ENCODE data around the gene KCNT2. TPM values are rescaled to one million over a fixed set of nuclear protein-coding genes. Genes with fewer than 3 reads are reported as not detected.

The KCNT2 gene
- total and polyA plus RNA-seq, 2 of the 8 experiments (the other 6 are each of a cell fraction or from before 2014, with no cell fraction given), result 2.3 to 10.2 TPM

GRCh38 chr1:196255762-196256161, 352.5 kb downstream of the KCNT2 start:
- Histone ChIP-seq H4K5ac (ENCODE audit: insufficient read length, low read depth, low read length) (no peak overlapping the region), H3K79me1 (ENCODE audit: low read depth, low read length) (no peaks in the 10 kb centered on the region), H4K20me1 (replicated peaks in 1 of 2; ENCODE audit: control insufficient read depth in 1 of 2, insufficient read depth in 2 of 2, low read length in 2 of 2) (no peaks in the 10 kb centered on the region), H2BK120ac (replicated peaks; ENCODE audit: low read depth, low read length) (no peak overlapping the region), H3K4me1 (replicated peaks in 1 of 4; ENCODE audit: control insufficient read depth in 3 of 4, insufficient read depth in 4 of 4, low read length in 3 of 4) (no peaks in the 10 kb centered on the region), H2BK20ac (ENCODE audit: low read length) (no peak overlapping the region), H3K56ac (replicated peaks; ENCODE audit: insufficient read length, low read depth, low read length) (no peak overlapping the region), H3K27me3 (replicated peaks in 1 of 4; ENCODE audit: control insufficient read depth in 3 of 4, extremely low read depth in 1 of 4, insufficient read depth in 3 of 4, low read length in 3 of 4) (no peaks in the 10 kb centered on the region), H3K79me2 (ENCODE audit: control insufficient read depth in 1 of 2, insufficient read depth in 2 of 2, low read length in 2 of 2) (no peaks in the 10 kb centered on the region), H3K36me3 (ENCODE audit: control insufficient read depth in 2 of 4, insufficient read depth in 4 of 4, low read length in 3 of 4) (no peaks in the 10 kb centered on the region), H3K9ac (replicated peaks in 1 of 4; ENCODE audit: extremely low read depth in 1 of 4, low read depth in 3 of 4, low read length in 3 of 4) (no peak overlapping the region), H3K14ac (ENCODE audit: insufficient read length) (no peak overlapping the region), H3K23ac (ENCODE audit: insufficient read length) (no peak overlapping the region), H2AK5ac (ENCODE audit: low read depth, low read length) (no peak overlapping the region), H3K4ac (replicated peaks; ENCODE audit: insufficient read length, low read depth, low read length) (no peak overlapping the region), H2AFZ (ENCODE audit: low read length) (no peak overlapping the region), H4K91ac (replicated peaks; ENCODE audit: insufficient read length, low read length) (no peak overlapping the region), H2BK15ac (ENCODE audit: low read length) (no peak overlapping the region), H3K23me2 (ENCODE audit: low read depth, low read length) (no peaks in the 10 kb centered on the region), H3K18ac (ENCODE audit: extremely low read depth, low read length) (no peak overlapping the region), H3K4me3 (ENCODE audit: extremely low read depth in 1 of 4, insufficient read depth in 2 of 4, low read depth in 3 of 4, low read length in 4 of 4) (no peak overlapping the region), H3K4me2 (ENCODE audit: insufficient read depth in 1 of 2, low read depth in 2 of 2, low read length in 2 of 2) (no peak overlapping the region), H2BK5ac (ENCODE audit: low read depth, low read length) (no peak overlapping the region), H3K9me3 (ENCODE audit: insufficient read depth in 2 of 2, low read depth in 1 of 2, low read length in 1 of 2) (no peaks in the 10 kb centered on the region), H2BK12ac (ENCODE audit: low read depth, low read length) (no peak overlapping the region), H4K8ac (ENCODE audit: extremely low read depth, insufficient read depth, low read length) (no peak overlapping the region), H3K27ac (ENCODE audit: low read depth, low read length) (no peak overlapping the region)
- CTCF ChIA-PET (ENCODE audit: partially characterized antibody), result no interaction called here
- FAIRE-seq (no peak), DNase-seq (ENCODE audit: low read depth in 1 of 2, low spot score in 2 of 2) (no peak)
- POLR2A ChIA-PET (ENCODE audit: partially characterized antibody), result no interaction called here
- no peak for TF ChIP-seq MAX (IDR thresholded peaks at IDR 0.05)
- TF ChIP-seq FOSL1 (IDR thresholded peaks at IDR 0.05; ENCODE audit: insufficient read depth, low read depth, low read length), result no peak
- no peak for TF ChIP-seq SUZ12 (IDR thresholded peaks at IDR 0.05; ENCODE audit: low read length)
- TF ChIP-seq CTCF (IDR thresholded peaks at IDR 0.05; ENCODE audit: control extremely low read depth in 1 of 3, insufficient read depth in 1 of 3, low read depth in 1 of 3, low read length in 3 of 3), result no peak
- no peak for TF ChIP-seq ZNF274 (IDR thresholded peaks at IDR 0.05; ENCODE audit: borderline replicate concordance, extremely low read depth, low read length)
- TF ChIP-seq NRF1 (IDR thresholded peaks at IDR 0.05; ENCODE audit: low read depth, low read length), result no peak
- TF ChIP-seq SIX5 (IDR thresholded peaks at IDR 0.05; ENCODE audit: low read depth, low read length), result no peak
- no peak for TF ChIP-seq HDAC2 (IDR thresholded peaks at IDR 0.05; ENCODE audit: borderline replicate concordance in 1 of 2, low read depth in 2 of 2, low read length in 2 of 2)
- no peak for TF ChIP-seq EZH2 (IDR thresholded peaks at IDR 0.05; ENCODE audit: low read depth, low read length, severe bottlenecking)
- TF ChIP-seq USF2 (IDR thresholded peaks at IDR 0.05; ENCODE audit: low read length), result no peak
- no peak for TF ChIP-seq SP1 (IDR thresholded peaks at IDR 0.05; ENCODE audit: low read depth, low read length)
- no peak for TF ChIP-seq CEBPB (IDR thresholded peaks at IDR 0.05; ENCODE audit: low read depth, low read length)

Data from H1 (cell line).